HG02571 (cell line): Measurements from ENCODE around the gene RNF26.

Experiments
- ATAC-seq: cut with Tn5 transposase; IDR thresholded peaks from one replicate; pipeline ENCODE4 v1.9.1; 2021; ENCODE audit warnings: mild to moderate bottlenecking, moderate library complexity; ENCODE audit not compliant: unreplicated experiment

Gene RNF26

GRCh38 chr11:119334174-119334930, at the start of gene RNF26:
RNF26 (plus strand) TSS chr11:119334527; CDS start chr11:119335123, 596 bp downstream.
- peak; percentile 91 for ATAC-seq

DNA sequence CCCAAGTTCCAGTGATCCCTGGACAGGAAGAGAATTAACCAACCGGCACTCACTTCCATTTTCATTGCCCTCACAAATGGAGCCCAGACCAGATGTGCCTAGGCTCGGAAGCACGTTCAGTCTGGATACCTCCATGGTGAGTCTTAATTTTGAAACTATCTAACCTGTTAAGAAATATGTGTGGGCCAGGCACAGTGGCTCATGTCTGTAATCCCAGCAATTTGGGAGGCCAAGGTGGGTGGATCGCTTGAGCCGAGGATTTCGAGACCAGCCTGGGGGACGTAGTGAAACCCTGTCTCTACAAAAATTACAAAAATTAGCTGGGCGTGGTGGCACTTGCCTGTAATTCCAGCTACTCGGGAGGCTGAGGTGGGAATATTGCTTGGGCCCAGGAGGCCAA, 48.9 kb upstream of the RNF26 start:
- no peak for ATAC-seq

DNA sequence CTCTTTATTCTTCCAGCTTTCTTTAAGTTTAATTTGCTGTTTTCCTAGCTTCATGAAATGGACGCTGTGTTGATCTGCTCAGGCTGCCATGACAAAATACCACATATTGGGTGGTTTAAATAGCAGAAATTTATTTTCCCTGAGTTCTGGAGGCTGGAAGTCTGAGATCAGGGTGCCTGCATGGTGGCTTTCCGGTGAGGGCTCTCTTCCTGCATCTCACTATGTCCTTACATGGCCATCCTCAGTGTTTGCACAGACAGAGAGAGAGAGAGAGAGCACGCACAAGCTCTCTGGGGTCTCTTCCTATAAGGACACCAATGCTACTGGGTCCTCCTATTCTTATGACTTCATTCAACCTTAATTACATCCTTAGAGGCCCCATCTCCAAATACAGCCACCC, 46.1 kb upstream of the RNF26 start:
- no peak for ATAC-seq

- ATAC-seq, result no peak
These were observed 43.3 kb upstream of the RNF26 start for GRCh38 chr11:119290894-119291497.

GRCh38 chr11:119293461-119293860, 40.9 kb upstream of the RNF26 start:
- ATAC-seq, result no peak

- ATAC-seq, result no peak
These were observed 39.1 kb upstream of the RNF26 start for GRCh38 chr11:119295178-119295577.

DNA sequence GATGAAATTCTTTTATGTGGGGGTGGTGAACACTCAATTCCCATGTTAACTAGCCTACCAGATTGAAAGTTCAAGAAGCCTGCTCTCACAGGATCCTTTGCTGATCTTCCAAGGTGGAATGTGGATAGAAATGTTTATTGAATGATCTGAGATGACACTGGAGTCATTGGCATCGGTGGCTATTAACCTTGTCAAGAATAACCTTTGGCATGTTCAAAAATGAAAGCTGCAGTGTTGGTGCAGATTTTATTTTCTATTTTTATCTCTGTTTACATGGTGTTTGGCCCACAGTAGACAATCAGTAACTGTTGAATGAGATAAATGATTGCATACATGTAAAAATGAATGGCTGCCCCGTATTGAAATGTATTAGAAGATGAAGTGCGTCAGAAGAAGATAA, 36.4 kb upstream of the RNF26 start:
- no peak for ATAC-seq

GRCh38 chr11:119298726-119299125, 35.6 kb upstream of the RNF26 start:
- no peak for ATAC-seq

GRCh38 chr11:119299416-119299815, 34.9 kb upstream of the RNF26 start:
- no peak for ATAC-seq

- ATAC-seq, result no peak
These were observed 33.9 kb upstream of the RNF26 start for GRCh38 chr11:119300198-119300964.

DNA sequence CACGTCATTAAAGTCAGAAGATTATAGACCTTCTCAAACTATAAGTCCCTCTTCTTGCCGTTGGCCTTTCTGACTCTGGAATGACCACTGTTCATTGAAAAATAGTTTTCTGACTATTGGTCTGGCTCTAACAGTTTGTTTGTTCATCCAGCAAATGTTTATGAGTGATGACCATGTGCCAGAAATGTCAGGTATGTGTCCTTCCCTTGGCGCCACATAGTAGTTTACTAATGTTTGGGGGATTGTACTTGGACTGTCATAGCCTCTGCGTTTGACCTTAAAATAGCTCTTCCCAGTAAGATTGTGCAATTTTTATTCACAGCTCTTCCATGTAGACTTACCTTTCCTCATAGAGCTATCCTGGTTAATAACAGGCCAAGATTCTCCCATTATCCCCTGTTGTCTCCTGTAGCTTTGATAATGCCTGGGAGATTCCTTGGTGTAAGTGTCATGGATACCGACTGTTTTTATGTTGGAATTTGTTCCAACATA, 31.1 kb upstream of the RNF26 start:
- ATAC-seq, result no peak

- ATAC-seq, result no peak
These were observed 28.6 kb upstream of the RNF26 start for GRCh38 chr11:119305556-119306372.

- no peak for ATAC-seq
These were observed 27.9 kb upstream of the RNF26 start for GRCh38 chr11:119306373-119306890.

- ATAC-seq, result no peak
These were observed 27.1 kb upstream of the RNF26 start for GRCh38 chr11:119307219-119307618.

DNA sequence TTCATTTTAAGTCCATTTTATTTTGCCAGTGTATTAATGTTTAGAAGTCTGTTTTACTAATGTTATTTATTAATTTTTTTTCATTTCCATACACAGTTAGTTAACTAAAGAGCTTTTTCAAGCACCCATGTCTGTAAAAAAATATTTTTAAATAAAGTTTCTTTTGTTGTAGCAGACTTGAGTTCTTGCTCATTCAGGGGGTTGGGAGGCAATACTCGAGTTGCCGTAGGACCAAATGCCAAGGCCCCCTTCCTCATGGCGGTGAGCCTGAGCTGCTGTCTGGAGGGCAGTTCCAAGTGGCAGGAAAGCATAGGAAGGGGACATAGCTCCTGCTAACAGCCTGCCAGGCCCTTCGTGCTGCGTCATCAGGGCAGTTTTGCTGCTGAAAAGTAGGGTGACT, 26.4 kb upstream of the RNF26 start:
- no peak for ATAC-seq

GRCh38 chr11:119309411-119309810, 24.9 kb upstream of the RNF26 start:
- ATAC-seq, result no peak

DNA sequence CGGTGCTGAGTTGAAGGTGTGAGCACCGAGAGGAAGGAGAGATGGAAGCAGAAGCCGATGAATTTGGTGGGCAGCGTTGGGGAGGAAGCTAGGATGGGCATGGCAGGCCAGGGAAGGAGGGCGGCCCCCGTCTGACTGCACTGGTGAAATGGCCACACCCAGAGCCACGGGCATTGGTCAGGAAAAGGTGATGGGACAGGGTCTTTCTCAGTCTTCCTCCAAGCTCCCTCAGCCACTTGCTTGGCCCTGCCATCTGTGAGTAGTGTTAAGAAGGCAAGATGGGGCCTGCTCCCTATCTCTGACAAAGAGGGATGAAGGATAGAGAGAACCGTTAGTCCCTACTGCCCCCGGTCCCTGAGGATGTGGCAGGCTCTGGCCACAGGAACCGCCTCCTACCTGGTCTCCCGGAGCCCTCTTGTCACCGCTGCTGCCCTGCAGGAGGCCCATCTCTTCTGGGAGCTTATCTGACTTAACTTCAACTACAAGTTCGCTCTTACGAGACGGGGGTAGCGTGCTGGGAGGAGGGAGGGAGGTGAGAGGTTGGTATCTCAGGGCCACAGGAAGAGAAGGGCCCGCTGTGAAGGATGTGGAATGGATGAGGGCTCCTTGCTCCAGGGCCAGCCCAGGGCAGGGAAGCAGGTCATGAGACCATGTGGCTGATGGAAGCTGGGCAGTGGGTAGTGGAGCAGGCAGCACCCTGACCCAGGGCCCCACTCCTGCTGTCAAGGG, 24.2 kb upstream of the RNF26 start:
- ATAC-seq, result no peak

GRCh38 chr11:119310682-119311052, 23.7 kb upstream of the RNF26 start:
- no peak for ATAC-seq

- ATAC-seq, result no peak
These were observed 19.6 kb upstream of the RNF26 start for GRCh38 chr11:119314726-119315125.
